GM18861 (cell line): ENCODE measurements around the gene CCAR1.
A peak's percentile ranks its signal among the peaks of the same experiment; 100 is the strongest.
"Not testable (repeated sequence)": the region's sequence is repeated elsewhere in the genome, so short reads cannot be mapped to it uniquely, and the experiment has no call there.

Experiments
- ATAC-seq: cut with Tn5 transposase; IDR thresholded peaks from one replicate; pipeline ENCODE4 v1.9.1; 2021; ENCODE audit not compliant: unreplicated experiment

The CCAR1 gene

DNA sequence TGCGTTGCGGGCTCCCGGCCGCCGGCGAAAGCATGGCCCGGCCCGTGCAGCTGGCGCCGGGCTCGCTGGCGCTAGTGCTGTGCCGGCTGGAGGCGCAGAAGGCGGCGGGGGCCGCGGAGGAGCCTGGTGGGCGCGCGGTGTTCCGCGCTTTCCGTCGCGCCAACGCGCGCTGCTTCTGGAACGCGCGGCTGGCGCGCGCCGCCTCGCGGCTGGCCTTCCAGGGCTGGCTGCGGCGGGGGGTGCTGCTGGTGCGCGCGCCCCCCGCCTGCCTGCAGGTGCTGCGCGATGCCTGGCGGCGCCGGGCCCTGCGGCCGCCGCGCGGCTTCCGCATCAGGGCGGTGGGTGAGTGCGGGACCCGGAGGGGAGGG, 106.5 kb downstream of the CCAR1 start:
- peak; percentile 43 for ATAC-seq

DNA sequence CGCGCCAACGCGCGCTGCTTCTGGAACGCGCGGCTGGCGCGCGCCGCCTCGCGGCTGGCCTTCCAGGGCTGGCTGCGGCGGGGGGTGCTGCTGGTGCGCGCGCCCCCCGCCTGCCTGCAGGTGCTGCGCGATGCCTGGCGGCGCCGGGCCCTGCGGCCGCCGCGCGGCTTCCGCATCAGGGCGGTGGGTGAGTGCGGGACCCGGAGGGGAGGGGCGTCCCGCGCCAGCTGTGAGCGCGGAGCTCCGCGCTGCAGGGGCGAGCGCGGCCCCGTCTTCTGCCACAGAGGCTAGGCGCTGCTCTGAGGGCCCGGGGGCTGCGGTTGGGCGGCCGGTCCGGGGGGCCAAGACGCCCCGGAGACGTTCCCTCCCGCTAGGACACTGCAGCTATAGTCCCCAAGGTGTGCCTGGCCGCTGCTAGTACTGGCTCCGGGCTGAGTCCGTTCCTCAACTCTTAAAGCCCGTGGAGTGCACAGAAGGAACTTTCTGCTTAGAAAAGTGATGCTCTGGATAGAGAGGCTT, 107.1 kb downstream of the CCAR1 start:
- peak; percentile 36 for ATAC-seq

DNA sequence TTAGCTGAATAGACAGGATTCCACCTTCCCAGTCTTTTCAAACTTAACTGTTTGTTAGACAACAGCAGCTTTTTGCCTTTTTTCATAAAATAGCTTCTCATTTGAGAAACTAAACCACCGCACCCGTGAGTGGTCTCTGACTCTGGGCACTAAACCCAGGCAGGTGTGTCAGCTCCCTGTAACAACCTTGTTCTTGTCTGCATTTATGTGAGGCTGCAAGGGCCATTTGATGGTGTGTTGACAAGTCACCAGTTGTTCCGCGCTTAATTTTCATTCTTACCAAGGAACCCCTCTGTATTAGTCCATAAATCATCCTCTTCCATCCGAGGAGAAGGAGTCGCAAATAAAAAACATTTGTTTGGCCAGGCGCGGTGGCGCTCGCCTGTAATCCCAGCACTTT, 107.8 kb downstream of the CCAR1 start:
- no peak for ATAC-seq

DNA sequence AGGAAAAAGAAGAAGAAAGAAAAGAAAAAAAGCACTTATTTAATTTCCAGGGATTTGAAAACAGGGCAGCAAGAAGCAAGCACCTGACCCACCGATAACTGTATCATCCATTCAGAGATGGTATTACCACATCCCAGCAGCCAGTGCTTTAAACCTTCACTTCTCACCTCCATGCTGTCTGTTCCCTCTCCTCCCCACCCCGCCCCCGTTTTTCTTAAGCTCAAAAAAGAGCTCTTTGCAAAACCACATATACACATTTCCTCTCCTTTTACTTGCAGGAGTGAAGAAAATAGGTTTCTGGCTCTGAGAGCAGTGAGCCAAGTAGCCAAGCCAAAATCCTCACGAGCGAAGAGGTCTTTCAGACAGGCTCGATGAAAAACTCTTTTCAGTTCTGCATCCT, 108.5 kb downstream of the CCAR1 start:
- no peak for ATAC-seq

DNA sequence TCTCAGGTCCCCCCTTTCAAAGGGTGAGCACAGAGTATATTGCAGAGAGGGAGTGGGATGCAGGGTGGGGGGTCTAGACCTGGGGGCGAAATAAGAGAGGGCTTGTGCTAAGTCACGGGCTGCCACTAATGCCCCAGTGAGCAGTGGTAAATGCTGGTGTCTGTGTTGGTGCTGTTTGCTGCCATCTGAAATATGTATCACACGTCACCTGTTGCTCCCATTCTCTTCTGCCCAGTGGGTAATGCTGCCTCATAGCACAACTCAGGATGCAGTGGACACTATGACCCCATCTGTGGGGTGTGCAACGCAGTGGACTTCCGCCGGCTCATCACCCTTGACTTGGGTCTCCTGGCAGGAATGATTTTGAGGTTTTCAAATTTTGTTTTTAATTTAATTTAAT, 108.9 kb downstream of the CCAR1 start:
- ATAC-seq = no peak

DNA sequence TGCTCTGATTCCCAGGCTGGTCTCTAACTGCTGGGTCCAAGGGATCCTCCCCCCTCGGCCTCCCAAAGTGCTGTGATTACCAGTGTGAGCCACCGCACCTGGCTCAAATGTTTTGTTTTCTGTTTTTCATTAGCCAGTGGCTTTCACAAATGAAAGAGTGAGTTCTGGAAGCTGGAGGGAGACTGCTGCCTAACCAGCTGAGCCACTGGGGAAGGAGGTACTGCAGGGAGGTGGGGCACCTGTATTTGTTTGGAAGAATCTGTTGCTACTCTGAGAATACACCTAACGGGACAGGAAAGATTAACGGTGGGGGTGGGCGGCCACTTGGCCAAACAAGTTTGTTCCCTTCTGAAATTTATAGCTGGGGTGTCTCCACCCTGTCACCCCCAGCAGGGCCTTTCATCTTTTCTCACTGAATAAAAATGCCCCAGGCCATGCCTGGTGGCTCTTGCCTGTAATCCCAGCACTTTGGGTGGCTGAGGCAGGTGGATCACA, 111.0 kb downstream of the CCAR1 start:
- ATAC-seq = no peak

DNA sequence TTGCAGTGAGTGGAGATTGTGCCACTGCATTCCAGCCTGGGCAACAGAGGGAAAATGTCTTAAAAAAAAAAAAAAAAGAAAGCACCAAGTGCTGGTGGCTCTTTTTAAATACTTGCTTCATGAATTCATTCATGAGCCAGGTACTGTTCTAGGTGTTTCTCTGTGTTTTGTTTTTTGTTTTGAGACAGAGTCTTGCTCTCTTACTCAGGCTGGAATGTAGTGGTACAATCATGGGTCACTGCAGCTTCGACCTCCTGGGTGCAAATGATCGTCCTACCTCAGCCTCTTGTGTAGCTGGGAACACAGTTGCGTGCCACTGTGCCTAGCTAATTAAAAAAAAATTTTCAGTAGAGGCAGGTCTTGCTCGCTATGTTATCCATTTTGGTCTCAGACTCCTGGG, 111.6 kb downstream of the CCAR1 start:
- no peak for ATAC-seq

DNA sequence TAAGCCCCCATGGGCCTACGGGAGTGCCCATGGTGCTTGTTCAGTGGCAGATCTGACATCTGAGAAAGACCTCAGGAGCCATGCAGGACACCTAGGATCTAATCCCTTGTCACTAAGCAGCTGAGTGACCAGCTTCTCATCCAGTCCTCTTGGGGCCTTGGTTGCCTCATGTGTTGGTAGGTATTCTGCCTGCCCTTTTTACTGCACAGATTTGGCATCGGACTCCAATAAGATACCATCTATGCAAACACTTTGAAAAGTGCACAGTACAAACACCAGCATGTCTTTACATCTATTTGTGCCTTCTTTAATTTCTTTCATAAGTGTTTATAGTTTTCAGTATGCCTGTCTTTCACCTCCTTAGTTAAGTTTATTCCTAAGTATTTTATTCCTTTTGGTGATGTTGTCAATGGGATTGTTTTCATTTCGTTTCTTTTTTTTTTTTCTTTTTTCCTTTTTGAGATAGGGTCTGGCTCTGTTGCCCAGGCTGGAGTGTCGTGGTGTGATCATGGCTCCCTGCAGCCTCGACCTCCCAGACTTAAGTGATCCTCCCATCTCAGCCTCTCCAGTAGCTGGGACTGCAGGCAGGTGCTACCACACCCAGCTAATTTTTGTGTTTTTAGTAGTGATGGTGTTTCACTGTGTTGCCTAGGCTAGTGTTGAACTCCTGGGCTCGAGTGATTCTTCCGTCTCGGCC, 116.7 kb downstream of the CCAR1 start:
- ATAC-seq = no peak

DNA sequence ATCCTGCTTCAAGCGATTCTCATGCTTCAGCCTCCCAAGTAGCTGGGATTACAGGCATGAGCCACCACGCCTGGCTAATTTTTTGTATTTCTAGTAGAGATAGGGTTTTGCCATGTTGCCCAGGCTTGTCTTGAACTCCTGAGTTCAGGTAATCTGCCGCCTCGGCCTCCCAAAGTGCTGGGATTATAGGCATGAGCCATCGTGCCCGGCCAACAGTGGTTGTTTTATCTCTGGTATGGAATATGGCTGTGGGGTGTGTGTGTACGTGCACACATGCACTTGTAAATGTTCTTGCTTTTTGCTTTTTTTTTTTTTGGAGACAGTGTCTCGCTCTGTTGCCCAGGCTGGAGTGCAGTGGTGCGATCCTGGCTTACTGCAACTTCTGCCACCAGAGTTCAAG, 119.6 kb downstream of the CCAR1 start:
- not testable (repeated sequence) for ATAC-seq
